CD4-positive, alpha-beta T cell treated with Interferon alpha-2 for 1 hour (primary cell): ENCODE data around the gene NPM1.

ENCODE experiments used
- DNase-seq, 2 donors: peaks; one replicate each; pipeline ENCODE4 v3.0.0-alpha.2; 2020 to 2022

The NPM1 gene

DNA sequence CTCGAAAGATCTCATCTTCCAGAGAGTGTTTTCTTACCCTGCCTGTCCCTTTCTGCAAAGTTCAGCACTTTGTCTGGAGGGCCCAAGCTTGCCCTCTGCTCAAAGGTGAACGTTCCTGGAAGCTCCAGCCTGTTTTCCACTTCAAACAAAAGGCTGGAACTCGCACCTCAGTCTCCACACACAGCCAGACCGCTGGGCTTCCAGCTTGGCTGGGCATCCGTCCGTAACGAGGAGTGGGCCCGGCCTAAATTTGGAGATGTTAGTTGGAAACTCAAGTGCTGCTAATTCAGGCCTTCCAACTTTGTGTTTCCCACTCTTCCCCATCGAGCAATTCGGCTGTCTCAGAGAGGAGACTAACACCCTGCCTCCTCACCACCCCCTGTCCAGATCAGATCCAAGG lies 66.9 kb downstream of the NPM1 start:
- DNase-seq: no peak

DNA sequence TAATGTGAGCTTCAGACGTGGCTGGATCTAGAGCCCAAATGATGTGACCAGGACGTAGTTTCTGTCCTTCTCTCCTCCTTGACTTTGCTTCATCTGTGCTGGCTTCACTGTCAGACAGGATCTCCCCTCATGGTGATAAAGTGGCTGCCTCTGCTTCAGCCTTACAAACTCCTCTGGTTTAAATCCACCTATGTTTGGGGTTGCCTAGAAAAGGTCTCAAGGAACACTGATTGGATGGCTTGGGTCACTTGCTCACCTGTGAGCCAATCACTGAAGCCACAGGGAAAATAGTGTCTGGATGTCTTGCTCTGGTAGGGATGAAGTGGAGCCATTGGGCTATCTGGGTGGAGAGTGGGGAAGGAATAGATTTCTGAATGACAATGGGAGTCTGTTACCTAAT lies 67.9 kb downstream of the NPM1 start:
- no peak for DNase-seq

GRCh38 chr5:171457208-171457981 lies 69.7 kb downstream of the NPM1 start:
- DNase-seq: no peak

- DNase-seq: no peak
Measured at GRCh38 chr5:171459839-171460238, 72.2 kb downstream of the NPM1 start.
